Activated naive CD8-positive, alpha-beta T cell treated with anti-CD3 and anti-CD28 coated beads, Interleukin-2, amount 10 ng/mL, durations not matched to agents 7 days and 5 days (primary cell): Measurements from ENCODE around the gene PDZD7. TPM values are rescaled to one million over a fixed set of nuclear protein-coding genes. Genes with fewer than 3 reads are reported as not detected.

Experiments used
- ATAC-seq: fragments of 150-1000 bp; cut with Tn5 transposase; one replicate; pipeline ENCODE4 v1.10.0; 2021; ENCODE audit warnings: low read depth, moderate library complexity
- POLR2A ChIA-PET: fragments of 350-600 bp; sonication (Branson Sonifier 250); formaldehyde crosslinking; loops from one replicate; lab custom pipeline; 2021; ENCODE audit warnings: antibody characterized with exemption; lab: Charles Lee
- DNase-seq: peaks from one replicate; pipeline ENCODE4 v3.0.0; 2021
- H3K27ac Mint-ChIP-seq: one replicate; pipeline ENCODE4 v1.8.0; 2022; ENCODE audit warnings: mild to moderate bottlenecking, mixed read lengths
- H3K27me3 Mint-ChIP-seq: one replicate; pipeline ENCODE4 v1.8.0; 2022; ENCODE audit warnings: mild to moderate bottlenecking, moderate library complexity, mixed read lengths
- H3K36me3 Mint-ChIP-seq: one replicate; pipeline ENCODE4 v1.8.0; 2021; ENCODE audit warnings: mild to moderate bottlenecking, mixed read lengths
- H3K4me1 Mint-ChIP-seq: one replicate; pipeline ENCODE4 v1.8.0; 2021; ENCODE audit warnings: mixed read lengths
- H3K4me3 Mint-ChIP-seq: one replicate; pipeline ENCODE4 v1.8.0; 2022; ENCODE audit warnings: mild to moderate bottlenecking, moderate library complexity, mixed read lengths
- H3K9me3 Mint-ChIP-seq: one replicate; pipeline ENCODE4 v1.8.0; 2021; ENCODE audit warnings: mixed read lengths
- total RNA-seq, 2 experiments: library from RNA; stranded (reverse); gene quantifications; one replicate each; pipeline ENCODE4 v1.2.3, GENCODE V29; 2021

Gene PDZD7
- total RNA-seq, 2 experiments from 2014 or later: 1.1 to 1.4 TPM

DNA sequence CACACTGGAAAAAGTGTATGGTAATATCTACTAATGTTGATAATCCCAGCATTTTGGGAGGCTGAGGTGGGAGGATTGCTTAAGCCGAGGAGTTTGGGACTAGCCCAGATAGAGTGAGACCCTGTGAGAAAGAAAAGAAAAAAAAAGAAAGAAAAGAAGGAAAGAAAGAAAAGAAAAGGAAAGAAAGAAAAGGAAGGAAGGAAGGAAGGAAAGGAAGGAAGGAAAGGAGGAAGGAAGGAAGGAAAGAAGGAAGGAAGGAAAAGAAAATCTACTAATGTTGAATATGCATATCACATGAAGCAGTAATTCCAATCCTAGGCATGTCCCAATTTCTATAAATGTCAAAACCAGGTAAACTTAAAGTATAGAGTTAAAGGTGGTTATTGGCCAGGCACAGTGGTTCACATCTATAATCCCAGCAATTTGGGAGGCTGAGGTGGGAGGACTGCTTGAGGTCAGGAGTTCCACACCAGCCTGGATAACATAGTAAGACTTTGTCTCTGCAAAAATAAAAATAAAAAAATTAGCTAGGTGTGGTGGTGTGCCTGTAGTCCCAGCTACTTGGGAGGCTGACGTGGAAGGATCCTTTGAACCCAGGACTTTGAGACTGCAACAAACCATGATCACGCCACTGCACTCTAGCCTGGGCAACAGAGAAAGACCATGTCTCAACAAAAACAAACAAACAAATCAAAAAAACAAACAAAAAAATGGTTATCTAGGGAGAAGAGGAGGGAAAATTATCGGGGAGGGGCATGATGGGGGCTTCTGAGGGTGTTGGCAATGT is 25.6 kb upstream of the PDZD7 start:
- DNase-seq (no peak), ATAC-seq (no peak)
- Mint-ChIP-seq H3K27ac (no peak overlapping the region), H3K27me3 (no peaks in the 10 kb centered on the region), H3K4me3 (no peak overlapping the region), H3K4me1 (peaks cover 33% of the 10 kb centered on the region), H3K9me3 (no peaks in the 10 kb centered on the region), H3K36me3 (peaks cover 14% of the 10 kb centered on the region)
- POLR2A ChIA-PET: interaction anchor here (1.3 kb wide), 1 partner anchor 14 kb away, joined by 4 read pairs; no protein-coding TSS in a partner anchor

DNA sequence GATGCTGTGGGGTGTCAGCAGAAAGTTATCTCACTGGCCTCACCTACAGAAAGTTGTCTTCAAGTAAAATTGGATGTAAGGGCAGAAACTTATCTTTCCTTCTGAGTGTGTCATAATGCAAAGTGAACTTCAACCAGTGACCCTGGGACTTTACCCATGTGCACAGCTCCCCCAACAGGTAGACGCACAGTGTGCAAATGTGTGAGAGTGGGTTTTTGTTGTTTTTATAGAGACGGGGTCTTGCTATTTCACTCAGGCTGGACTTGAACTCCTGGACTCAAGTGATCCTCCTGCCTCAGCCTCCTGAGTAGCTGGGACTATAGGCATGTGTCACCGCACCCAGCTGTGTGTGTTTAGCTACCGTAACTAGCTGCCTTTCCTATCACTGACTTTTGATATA is 24.5 kb upstream of the PDZD7 start:
- DNase-seq (no peak), ATAC-seq (no peak)
- POLR2A ChIA-PET: interaction anchor here (1.3 kb wide), 1 partner anchor 12 kb away, joined by 4 read pairs; no protein-coding TSS in a partner anchor
- Mint-ChIP-seq H3K4me1 (peaks cover 36% of the 10 kb centered on the region), H3K4me3 (no peak overlapping the region), H3K9me3 (no peaks in the 10 kb centered on the region), H3K27me3 (peaks cover 2% of the 10 kb centered on the region), H3K27ac (no peak overlapping the region), H3K36me3 (peaks cover 14% of the 10 kb centered on the region)

DNA sequence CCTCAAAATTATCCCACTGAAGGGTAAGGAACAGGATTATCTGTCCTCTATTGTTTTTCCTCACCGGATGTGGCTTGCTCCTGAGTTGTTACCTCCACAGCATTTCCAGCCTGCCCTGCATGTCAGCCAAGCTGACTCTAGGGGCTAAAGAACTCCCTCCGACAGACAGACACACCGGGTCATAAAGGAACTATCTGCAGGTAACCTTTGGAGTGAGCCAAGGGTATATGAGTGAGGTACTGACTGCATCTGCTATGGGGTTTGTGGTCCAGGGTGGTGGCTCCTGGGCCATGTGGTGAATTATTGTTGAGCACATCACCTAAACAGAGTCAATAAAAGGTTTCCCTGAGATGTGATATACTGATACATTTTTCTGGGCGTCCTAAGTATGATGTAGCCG is 23.9 kb upstream of the PDZD7 start:
- Mint-ChIP-seq H3K36me3 (peaks cover 14% of the 10 kb centered on the region), H3K4me3 (no peak overlapping the region), H3K9me3 (no peaks in the 10 kb centered on the region), H3K4me1 (peaks cover 37% of the 10 kb centered on the region), H3K27ac (no peak overlapping the region), H3K27me3 (peaks cover 6% of the 10 kb centered on the region)
- no peak for DNase-seq
- POLR2A ChIA-PET: interaction anchor here (1.3 kb wide), 1 partner anchor 12 kb away, joined by 4 read pairs; no protein-coding TSS in a partner anchor
- ATAC-seq: no peak

DNA sequence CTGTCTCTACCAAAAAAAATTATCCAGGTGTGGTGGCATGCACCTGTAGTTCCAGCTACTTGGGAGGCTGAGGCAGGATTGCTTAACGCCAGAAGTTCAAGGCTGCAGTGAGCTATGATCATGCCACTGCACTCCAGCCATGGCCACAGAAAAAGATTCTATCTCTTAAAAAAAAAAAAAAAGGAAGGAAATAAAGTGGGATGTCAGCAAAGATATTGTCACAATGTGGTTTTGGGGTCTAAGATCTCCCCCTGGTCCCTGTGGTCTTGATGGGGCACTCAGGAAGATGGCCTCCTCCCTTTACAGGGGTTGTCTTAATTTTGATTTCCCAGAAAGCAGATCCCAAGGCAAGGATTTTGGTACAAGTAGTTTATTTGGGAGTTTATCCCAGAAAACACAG is 23.4 kb upstream of the PDZD7 start:
- Mint-ChIP-seq H3K4me1 (peaks cover 35% of the 10 kb centered on the region), H3K4me3 (no peak overlapping the region), H3K9me3 (no peaks in the 10 kb centered on the region), H3K27ac (no peak overlapping the region), H3K27me3 (peaks cover 11% of the 10 kb centered on the region), H3K36me3 (peaks cover 14% of the 10 kb centered on the region)
- POLR2A ChIA-PET: no interaction called here
- no peak for DNase-seq
- ATAC-seq: no peak

DNA sequence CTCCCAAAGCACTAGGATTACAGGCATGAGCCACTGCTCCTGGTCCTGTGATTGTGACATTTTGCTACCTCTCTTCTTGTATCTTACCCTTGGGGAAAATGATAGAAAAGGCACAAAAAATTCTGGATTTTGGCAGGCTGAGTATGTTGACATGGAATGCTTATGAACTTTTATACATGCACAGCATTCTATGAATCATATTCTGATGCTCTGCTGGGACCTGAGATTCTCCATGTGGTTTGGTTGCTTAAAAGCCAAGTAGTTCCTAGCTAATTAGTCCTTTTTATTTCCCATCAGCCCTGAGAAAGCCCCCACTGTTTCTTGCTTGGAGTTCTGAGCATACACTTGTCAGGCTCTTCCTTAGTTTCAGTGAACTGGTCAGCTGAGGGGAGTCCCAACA is 22.6 kb upstream of the PDZD7 start:
- no peak overlapping the region for H3K4me3 Mint-ChIP-seq
- POLR2A ChIA-PET: no interaction called here
- H3K36me3 Mint-ChIP-seq: peaks cover 13% of the 10 kb centered on the region
- H3K27ac Mint-ChIP-seq: no peak overlapping the region
- peaks cover 20% of the 10 kb centered on the region for H3K27me3 Mint-ChIP-seq
- DNase-seq (no peak), ATAC-seq (no peak)
- H3K4me1 Mint-ChIP-seq: peaks cover 32% of the 10 kb centered on the region
- H3K9me3 Mint-ChIP-seq: no peaks in the 10 kb centered on the region

DNA sequence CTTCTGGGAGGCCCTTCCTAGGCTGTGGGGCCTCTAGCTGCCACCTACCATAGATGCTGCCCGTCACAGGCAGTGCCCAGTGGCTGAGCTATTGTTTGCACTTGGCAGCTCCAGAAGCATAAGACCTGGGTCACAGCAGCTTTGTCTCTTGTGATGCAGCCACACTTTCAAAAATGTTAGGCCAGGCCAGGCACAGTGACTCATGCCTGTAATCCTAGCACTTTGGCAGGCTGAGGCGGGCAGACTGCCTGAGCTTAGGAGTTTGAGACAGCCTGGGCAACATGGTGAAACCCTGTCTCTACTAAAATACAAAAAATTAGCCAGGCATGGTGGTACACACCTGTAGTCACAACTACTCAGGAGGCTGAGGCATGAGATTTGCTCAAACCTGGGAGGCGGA is 21.4 kb upstream of the PDZD7 start:
- H3K36me3 Mint-ChIP-seq: peaks cover 7% of the 10 kb centered on the region
- DNase-seq (no peak), ATAC-seq (no peak)
- peaks cover 27% of the 10 kb centered on the region for H3K4me1 Mint-ChIP-seq
- POLR2A ChIA-PET: interaction anchor here (1.3 kb wide), 1 partner anchor 9 kb away, joined by 3 read pairs; no protein-coding TSS in a partner anchor
- H3K27me3 Mint-ChIP-seq: peaks cover 32% of the 10 kb centered on the region
- H3K27ac Mint-ChIP-seq: no peak overlapping the region
- H3K4me3 Mint-ChIP-seq: no peak overlapping the region
- H3K9me3 Mint-ChIP-seq: no peaks in the 10 kb centered on the region

DNA sequence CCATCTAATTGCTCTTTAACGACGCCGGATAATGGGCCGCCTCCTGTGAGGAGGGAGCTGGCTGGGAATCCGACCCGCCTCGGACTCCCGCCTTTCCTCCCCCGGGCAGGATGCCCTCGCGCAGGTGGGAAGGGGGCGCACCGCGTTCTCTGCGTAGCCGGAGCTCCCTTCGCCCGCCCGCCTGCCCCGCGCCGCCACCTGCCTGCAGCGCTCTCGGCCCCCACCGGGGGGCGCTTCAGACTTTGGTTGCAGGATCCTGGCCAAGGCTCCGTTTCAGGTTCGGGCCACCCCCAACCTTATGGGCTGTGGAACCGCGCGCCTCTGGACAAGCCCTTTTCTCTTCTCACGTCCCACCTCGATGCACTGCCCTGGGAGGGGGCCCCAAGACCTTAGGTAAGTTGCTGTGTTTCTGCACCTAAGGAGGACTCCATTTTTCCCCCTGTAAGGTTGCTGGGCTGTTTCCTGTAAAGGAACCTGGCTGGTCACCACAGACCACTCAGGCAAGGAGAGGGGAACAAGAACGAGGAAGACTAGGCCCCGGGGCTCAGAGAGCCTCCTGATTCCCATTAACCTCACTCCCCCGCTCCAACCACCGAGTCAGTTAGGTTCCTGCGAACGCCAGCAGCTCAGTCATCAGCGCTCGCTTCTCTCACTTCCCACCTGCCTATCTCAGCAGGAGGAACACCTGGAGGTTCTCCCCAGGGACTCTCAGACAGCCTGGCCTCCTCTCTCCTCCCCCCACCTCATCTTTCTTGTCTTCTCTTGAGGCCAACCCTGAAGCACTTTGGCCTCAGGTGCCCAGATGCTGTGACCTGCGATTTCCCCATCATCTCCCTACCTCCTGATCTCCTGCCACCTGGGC is 19.5 kb upstream of the PDZD7 start:
- peaks cover 19% of the 10 kb centered on the region for H3K4me1 Mint-ChIP-seq
- H3K36me3 Mint-ChIP-seq: no peaks in the 10 kb centered on the region
- POLR2A ChIA-PET: interaction anchor here (0.9 to 1.2 kb wide), 3 partner anchors 8 to 17 kb away, joined by 3 to 4 read pairs (median 4); no protein-coding TSS in a partner anchor
- H3K9me3 Mint-ChIP-seq: no peaks in the 10 kb centered on the region
- ATAC-seq (peak; percentile 86), DNase-seq (peak; percentile 93)
- H3K27me3 Mint-ChIP-seq: peaks cover 51% of the 10 kb centered on the region
- no peak overlapping the region for H3K27ac Mint-ChIP-seq
- H3K4me3 Mint-ChIP-seq: peak overlapping the region; percentile 61

DNA sequence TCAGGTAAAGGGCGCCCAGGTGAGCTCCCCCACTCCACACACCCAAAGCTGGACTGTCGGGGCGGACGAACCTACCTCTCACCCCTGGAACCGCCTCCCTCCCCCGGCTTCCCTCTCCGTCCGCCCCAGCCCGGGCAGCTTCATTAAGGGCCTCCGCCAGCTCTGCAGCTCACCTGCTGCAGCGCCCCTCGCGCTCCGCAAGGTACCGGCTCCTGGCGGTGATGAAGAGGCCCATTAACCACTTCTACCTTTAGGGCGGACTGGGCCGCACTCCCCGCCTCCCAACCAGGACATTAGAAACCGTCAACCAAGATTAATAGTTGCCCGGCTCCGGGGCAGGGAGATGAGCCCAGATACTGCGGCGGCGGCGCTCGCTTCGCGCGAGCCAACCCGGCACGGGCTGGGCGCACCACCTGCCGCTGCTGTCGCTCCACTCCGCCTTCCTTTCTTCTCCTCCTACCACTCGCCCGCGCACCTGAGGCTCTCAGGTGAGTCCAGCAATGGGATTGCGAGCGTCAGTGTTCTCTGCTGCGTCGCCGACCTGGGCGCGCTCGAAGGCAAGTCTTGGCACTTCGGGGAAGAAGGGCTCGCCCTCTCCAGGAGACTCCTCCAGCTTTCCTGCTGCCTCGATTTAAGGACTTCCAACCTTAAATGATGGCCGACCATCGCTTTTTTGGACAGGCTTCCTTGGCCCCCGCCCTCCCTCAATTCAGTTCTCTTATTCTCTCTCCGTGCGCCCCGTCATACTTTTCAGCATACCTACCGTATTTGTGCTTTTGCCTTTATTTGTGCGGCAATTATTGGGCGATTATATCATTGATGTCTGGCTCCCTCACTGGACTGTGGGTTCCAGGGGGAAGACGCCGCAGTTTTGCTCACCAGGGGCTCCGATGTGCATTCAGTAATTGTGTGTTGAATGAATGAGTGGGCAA is 17.3 kb upstream of the PDZD7 start:
- ATAC-seq (no peak), DNase-seq (no peak)
- no peak overlapping the region for H3K4me3 Mint-ChIP-seq
- no peaks in the 10 kb centered on the region for H3K9me3 Mint-ChIP-seq
- POLR2A ChIA-PET: no interaction called here
- H3K4me1 Mint-ChIP-seq: peaks cover 14% of the 10 kb centered on the region
- H3K36me3 Mint-ChIP-seq: no peaks in the 10 kb centered on the region
- no peak overlapping the region for H3K27ac Mint-ChIP-seq
- peaks cover 66% of the 10 kb centered on the region for H3K27me3 Mint-ChIP-seq

DNA sequence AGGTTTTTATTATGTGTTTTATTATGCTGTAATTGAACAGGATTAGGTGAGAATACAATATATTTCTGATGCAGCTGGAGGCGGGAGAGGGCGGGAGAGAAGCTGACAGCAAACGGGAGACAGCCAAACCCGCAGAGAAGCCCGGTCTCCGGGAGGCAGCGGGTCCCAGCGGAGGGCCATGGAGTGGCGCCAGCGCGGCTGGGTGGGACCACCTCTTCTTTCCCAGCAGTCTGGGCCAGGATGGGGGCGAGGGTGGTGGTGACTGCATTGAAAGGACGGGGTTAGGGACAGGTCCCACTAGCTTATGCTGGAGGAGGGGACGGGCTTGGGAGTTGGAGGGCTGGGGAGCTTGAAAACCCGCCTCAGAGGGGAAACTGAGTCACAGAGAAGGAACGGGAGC is 16.3 kb upstream of the PDZD7 start:
- Mint-ChIP-seq H3K4me3 (no peak overlapping the region), H3K27me3 (peaks cover 67% of the 10 kb centered on the region), H3K36me3 (no peaks in the 10 kb centered on the region), H3K9me3 (no peaks in the 10 kb centered on the region), H3K4me1 (peaks cover 22% of the 10 kb centered on the region), H3K27ac (no peak overlapping the region)
- POLR2A ChIA-PET: interaction anchor here (1.4 kb wide), 1 partner anchor 16 kb away, joined by 3 read pairs; the partner anchor contains the start of genes PDZD7 and SFXN3
- ATAC-seq: no peak
- DNase-seq: no peak

DNA sequence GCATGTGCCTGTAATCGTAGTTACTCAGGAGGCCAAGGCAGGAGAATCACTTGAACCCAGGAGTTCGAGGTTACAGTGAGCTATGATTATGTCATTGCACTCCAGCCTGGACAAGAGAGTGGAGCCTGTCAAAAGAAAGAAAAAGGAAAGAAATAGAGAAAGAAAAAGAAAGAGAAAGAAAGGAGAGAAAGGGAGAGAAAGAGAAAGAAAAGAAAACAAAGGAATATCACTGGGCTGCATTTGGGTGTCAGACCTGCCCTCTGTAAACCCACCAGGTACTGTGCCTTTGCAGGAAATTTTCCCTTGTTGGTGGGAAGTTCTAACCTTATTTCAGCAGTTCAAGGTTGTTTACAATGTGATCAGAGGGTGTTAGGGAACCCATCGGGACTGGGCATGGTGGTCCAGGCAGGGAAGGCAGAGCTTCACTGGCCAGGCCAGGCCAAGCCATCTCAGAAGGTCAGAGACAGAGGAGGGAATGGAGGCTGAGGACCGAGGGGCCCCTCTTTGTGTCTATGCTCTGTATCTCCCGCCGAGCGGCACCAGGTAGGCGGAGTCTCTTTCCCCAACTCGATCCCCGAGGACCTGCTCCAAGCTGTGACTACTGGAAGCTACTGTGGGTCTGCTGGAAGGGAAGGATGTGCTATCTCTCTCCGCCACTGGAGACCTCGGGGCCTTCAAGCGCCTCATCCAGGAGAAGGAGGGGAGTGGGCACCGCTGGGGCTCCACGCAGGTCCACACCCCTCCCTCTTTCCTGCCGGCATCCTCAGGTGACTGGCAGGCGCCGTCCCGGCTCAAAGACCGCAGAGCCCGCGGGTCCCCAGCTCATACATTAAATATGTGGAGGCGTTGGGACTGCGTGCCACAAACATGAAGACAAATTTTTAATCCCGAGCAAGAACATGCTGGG is 15.7 kb upstream of the PDZD7 start:
- Mint-ChIP-seq H3K4me1 (peaks cover 26% of the 10 kb centered on the region), H3K9me3 (no peaks in the 10 kb centered on the region), H3K27ac (no peak overlapping the region), H3K27me3 (peaks cover 67% of the 10 kb centered on the region), H3K4me3 (no peak overlapping the region), H3K36me3 (no peaks in the 10 kb centered on the region)
- DNase-seq (no peak), ATAC-seq (no peak)
- POLR2A ChIA-PET: interaction anchor here (0.9 to 1.4 kb wide), 2 partner anchors 15 kb away, joined by 3 read pairs; partner anchors contain the start of genes KAZALD1, PDZD7 and SFXN3

DNA sequence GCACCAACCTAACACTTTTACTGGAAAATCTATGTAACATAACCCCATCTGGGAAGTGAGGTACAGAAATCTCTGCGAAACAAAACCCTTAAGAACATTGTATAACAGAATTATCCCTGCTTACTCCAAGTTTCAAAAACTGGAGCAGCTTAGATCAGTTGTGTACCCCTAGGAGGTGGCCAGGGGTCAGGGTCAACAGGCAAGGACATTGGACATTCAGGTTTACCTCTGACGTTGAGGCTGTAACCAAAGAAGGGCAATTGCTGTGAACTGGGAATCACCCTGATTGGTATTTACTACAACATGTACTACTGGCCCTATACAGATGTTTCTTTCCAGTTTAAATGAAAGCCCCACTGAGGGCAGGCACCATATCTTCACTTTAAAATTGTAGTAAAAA is 13.2 kb upstream of the PDZD7 start:
- peaks cover 2% of the 10 kb centered on the region for H3K36me3 Mint-ChIP-seq
- H3K27me3 Mint-ChIP-seq: peaks cover 54% of the 10 kb centered on the region
- DNase-seq (no peak), ATAC-seq (no peak)
- H3K9me3 Mint-ChIP-seq: no peaks in the 10 kb centered on the region
- POLR2A ChIA-PET: interaction anchor here (1.4 to 4.5 kb wide), 3 partner anchors 13 to 21 kb away, joined by 3 to 33 read pairs (median 11); partner anchors contain the start of genes KAZALD1, PDZD7 and SFXN3
- no peak overlapping the region for H3K4me3 Mint-ChIP-seq
- peaks cover 22% of the 10 kb centered on the region for H3K4me1 Mint-ChIP-seq
- no peak overlapping the region for H3K27ac Mint-ChIP-seq

DNA sequence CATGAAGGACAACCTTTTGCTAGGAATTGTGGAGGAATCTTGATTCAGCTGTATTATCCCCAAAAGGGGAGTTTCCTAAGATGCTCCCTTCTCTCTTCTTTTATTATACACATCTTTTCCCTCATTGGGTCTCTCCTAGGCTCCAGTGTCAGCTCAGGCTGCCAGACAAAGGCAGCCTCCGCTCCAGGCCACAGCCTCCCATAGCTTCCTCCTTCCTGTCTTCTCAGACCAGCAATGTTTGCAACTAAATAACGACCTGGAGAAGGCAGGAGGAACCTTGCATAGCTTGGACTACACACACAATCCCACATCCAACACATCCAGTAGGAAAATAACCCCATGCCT is 12.4 kb upstream of the PDZD7 start:
- POLR2A ChIA-PET: interaction anchor here (1.3 to 4.5 kb wide), 7 partner anchors 9 to 23 kb away, joined by 3 to 33 read pairs (median 5); partner anchors contain the start of genes KAZALD1, PDZD7 and SFXN3
- ATAC-seq (no peak), DNase-seq (no peak)
- Mint-ChIP-seq H3K36me3 (peaks cover 4% of the 10 kb centered on the region), H3K4me3 (peak overlapping the region; percentile 91), H3K27ac (peak overlapping the region; percentile 8), H3K27me3 (peaks cover 46% of the 10 kb centered on the region), H3K4me1 (peaks cover 20% of the 10 kb centered on the region), H3K9me3 (no peaks in the 10 kb centered on the region)
